ENCODE results near the gene BAX.
A peak's percentile ranks its signal among the peaks of the same experiment; 100 is the strongest.

Gene BAX

DNA sequence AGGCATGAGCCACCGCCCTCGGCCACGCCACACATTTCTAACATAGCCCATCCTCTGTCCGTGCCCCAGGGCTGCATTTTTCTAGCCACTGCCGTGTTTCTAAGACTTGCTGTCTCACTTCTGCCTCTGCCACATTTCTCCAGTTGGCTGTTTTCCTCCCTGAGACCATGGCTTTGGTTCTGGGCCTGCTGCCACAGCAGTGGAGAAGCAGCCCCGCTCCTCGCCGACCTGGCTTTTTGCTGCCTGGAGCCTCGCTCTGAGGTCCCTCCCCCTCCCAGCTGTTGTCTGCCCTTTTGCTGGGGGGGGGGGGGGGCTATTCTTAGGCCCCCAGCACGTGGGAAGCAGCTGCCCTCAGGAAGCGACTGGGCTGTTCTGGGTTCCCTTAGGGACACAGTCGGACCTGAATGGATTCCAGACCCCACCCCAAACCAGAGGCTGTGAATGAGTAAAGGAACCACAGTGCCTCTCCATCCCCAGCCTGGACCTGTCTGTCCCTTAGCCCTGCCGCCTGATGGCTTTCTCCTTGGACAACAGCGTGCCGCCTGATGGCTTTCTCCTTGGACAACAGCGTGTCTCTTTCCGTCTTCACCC lies 35.1 kb downstream of the BAX start:
- DNase-seq, result no peak
- ChIA-PET POLR2A (no interaction called here), CTCF (interaction anchor here (2.0 kb wide), 1 partner anchor 10 kb away, joined by 5 read pairs; no protein-coding TSS in a partner anchor)
- WGBS (ENCODE audit: insufficient coverage), result 98% methylated on average over 12 of the region's 17 CpGs
- H3K4me1 ChIP-seq (ENCODE audit: control extremely low read depth in 1 of 4, control insufficient read depth in 4 of 4, insufficient read depth in 4 of 4, low read length in 3 of 4), result peaks cover 4 to 27% (median 23%) of the 10 kb centered on the region in 4 experiments
- H3K27me3 ChIP-seq (replicated peaks in 2 of 5; ENCODE audit: control insufficient read depth in 4 of 5, insufficient read depth in 5 of 5, low read length in 4 of 5), result no peaks in the 10 kb centered on the region
- no peaks in the 10 kb centered on the region for H3K9me3 ChIP-seq (ENCODE audit: control extremely low read depth in 1 of 5, control insufficient read depth in 4 of 5, insufficient read depth in 2 of 5, low read depth in 1 of 5, low read length in 4 of 5)
- peaks cover 3 to 43% (median 28%) of the 10 kb centered on the region in 4 experiments for H3K36me3 ChIP-seq (ENCODE audit: control insufficient read depth in 4 of 4, insufficient read depth in 4 of 4, low read length in 3 of 4)
- no peak overlapping the region for H3K27ac ChIP-seq (ENCODE audit: insufficient read depth in 1 of 2, low read depth in 1 of 2, low read length in 2 of 2, poor library complexity in 1 of 2, severe bottlenecking in 2 of 2)
- H3K4me3 ChIP-seq (ENCODE audit: control insufficient read depth in 1 of 7, extremely low read depth in 1 of 7, insufficient read depth in 4 of 7, low read depth in 2 of 7, low read length in 6 of 7), result no peak overlapping the region

DNA sequence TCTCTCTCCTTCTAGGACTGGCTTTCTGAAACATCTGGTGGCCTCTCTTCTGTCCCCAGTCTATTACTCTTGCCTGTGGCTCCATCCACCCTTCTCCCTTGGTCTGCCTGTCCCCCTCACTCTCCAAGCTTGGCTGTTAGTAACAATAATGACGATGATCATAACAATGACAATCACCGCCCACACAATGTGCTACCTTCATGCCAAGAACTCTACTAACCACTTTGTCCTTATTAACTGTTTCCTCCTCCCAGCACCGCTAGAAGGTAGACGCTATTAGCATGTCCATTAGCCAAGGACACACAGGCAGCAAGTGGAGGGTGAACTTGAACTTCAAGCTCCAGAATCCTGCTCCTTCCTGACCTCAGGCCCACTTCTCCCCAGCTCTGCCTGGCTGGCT lies 35.7 kb downstream of the BAX start:
- H3K27ac ChIP-seq (ENCODE audit: insufficient read depth in 1 of 2, low read depth in 1 of 2, low read length in 2 of 2, poor library complexity in 1 of 2, severe bottlenecking in 2 of 2), result no peak overlapping the region
- H3K36me3 ChIP-seq (ENCODE audit: control insufficient read depth in 4 of 4, insufficient read depth in 4 of 4, low read length in 3 of 4), result peaks cover 3 to 42% (median 22%) of the 10 kb centered on the region in 4 experiments
- no peaks in the 10 kb centered on the region for H3K27me3 ChIP-seq (replicated peaks in 2 of 5; ENCODE audit: control insufficient read depth in 4 of 5, insufficient read depth in 5 of 5, low read length in 4 of 5)
- no peaks in the 10 kb centered on the region for H3K9me3 ChIP-seq (ENCODE audit: control extremely low read depth in 1 of 5, control insufficient read depth in 4 of 5, insufficient read depth in 2 of 5, low read depth in 1 of 5, low read length in 4 of 5)
- H3K4me1 ChIP-seq (ENCODE audit: control extremely low read depth in 1 of 4, control insufficient read depth in 4 of 4, insufficient read depth in 4 of 4, low read length in 3 of 4), result peaks cover 4 to 32% (median 27%) of the 10 kb centered on the region in 4 experiments
- H3K4me3 ChIP-seq (ENCODE audit: control insufficient read depth in 1 of 7, extremely low read depth in 1 of 7, insufficient read depth in 4 of 7, low read depth in 2 of 7, low read length in 6 of 7), result no peak overlapping the region
- CTCF ChIA-PET, result interaction anchor here (1.7 to 2.0 kb wide), 2 partner anchors 9 to 10 kb away, joined by 5 to 7 read pairs; no protein-coding TSS in a partner anchor
- POLR2A ChIA-PET, result no interaction called here
- WGBS (ENCODE audit: insufficient coverage), result 96% methylated on average over 4 of the region's 4 CpGs
- no peak for DNase-seq

DNA sequence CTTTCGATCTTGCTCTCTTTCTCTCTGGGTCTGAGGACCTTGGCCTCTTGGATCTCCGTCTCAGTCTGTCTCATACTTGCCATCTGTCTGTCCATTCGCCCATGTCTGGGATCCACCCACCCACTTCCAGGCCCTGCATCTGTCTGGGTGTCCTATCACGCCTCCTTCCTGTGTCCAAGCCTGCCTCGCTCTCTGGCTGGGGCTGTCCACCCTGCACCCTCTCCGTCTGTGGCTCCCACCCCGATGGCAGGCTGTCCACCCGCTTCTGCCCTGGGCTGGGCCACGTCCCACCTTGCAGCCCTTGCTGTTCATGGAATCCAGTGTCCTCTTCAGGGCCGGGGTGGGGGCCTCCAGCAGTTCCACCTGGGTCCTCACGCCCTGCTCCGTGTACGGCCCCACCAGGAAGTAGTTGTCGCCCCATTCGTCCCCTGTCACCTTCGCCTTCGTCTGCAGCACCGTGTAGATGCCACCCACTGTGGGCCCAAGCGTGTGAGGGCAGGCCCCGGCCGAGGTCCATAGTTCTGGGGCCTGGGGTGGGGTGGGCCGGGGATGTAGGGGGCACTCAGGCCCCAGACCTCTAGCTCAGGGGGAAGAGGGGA lies 36.4 kb downstream of the BAX start:
- POLR2A ChIA-PET, result no interaction called here
- peaks cover 4 to 32% (median 27%) of the 10 kb centered on the region in 4 experiments for H3K4me1 ChIP-seq (ENCODE audit: control extremely low read depth in 1 of 4, control insufficient read depth in 4 of 4, insufficient read depth in 4 of 4, low read length in 3 of 4)
- peaks cover 3 to 35% (median 15%) of the 10 kb centered on the region in 4 experiments for H3K36me3 ChIP-seq (ENCODE audit: control insufficient read depth in 4 of 4, insufficient read depth in 4 of 4, low read length in 3 of 4)
- 91% methylated on average over 22 of the region's 22 CpGs for WGBS (ENCODE audit: insufficient coverage)
- no peak for DNase-seq
- CTCF ChIA-PET, result interaction anchor here (1.7 to 2.0 kb wide), 2 partner anchors 8 to 11 kb away, joined by 5 to 7 read pairs; no protein-coding TSS in a partner anchor
- H3K4me3 ChIP-seq (ENCODE audit: control insufficient read depth in 1 of 7, extremely low read depth in 1 of 7, insufficient read depth in 4 of 7, low read depth in 2 of 7, low read length in 6 of 7), result peak overlapping the region in 1 of 7 experiments; percentile 97
- no peaks in the 10 kb centered on the region for H3K27me3 ChIP-seq (replicated peaks in 2 of 5; ENCODE audit: control insufficient read depth in 4 of 5, insufficient read depth in 5 of 5, low read length in 4 of 5)
- H3K9me3 ChIP-seq (ENCODE audit: control extremely low read depth in 1 of 5, control insufficient read depth in 4 of 5, insufficient read depth in 2 of 5, low read depth in 1 of 5, low read length in 4 of 5), result no peaks in the 10 kb centered on the region
- peak overlapping the region in 1 of 2 experiments; percentile 98 for H3K27ac ChIP-seq (ENCODE audit: insufficient read depth in 1 of 2, low read depth in 1 of 2, low read length in 2 of 2, poor library complexity in 1 of 2, severe bottlenecking in 2 of 2)

DNA sequence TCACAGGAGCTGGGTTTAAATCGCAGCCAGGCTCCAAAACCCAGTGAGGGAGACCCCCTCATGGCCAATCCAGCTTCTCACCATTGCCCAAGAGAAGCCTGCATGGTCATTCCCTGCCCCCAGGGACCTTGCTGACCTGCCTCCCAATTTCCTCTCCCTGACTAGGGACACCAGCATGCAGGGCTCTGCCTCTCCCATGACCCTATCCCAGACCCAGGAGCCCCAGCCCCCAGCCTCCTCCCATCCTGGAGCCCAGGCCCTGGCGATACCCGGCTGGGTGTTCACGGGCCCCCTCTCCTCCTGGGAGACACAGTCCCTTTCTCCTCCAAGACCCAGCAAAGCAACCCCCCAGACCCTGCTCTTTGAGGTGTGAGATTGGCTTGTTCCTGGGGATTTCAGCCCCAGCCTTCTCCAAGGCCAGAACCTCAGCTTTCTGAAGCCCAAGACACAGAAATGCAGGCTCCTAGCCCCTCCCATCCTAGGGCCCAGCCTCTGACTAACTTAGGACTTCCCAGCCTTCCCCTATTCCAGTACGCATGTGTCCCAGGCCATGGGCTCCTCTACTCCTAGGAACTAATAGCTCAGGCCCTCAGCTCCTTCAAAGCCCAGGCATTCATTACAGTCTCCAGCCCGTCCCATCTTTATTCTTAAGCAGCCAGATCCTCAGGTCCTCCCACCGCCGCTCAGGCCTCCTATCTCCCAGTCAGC lies 37.4 kb downstream of the BAX start:
- H3K4me1 ChIP-seq (ENCODE audit: control extremely low read depth in 1 of 4, control insufficient read depth in 4 of 4, insufficient read depth in 4 of 4, low read length in 3 of 4), result peaks cover 4 to 32% (median 27%) of the 10 kb centered on the region in 4 experiments
- H3K9me3 ChIP-seq (ENCODE audit: control extremely low read depth in 1 of 5, control insufficient read depth in 4 of 5, insufficient read depth in 2 of 5, low read depth in 1 of 5, low read length in 4 of 5), result no peaks in the 10 kb centered on the region
- H3K4me3 ChIP-seq (ENCODE audit: control insufficient read depth in 1 of 7, extremely low read depth in 1 of 7, insufficient read depth in 4 of 7, low read depth in 2 of 7, low read length in 6 of 7), result peak overlapping the region; percentile 72 to 97 (median 89)
- 28% methylated on average over 5 of the region's 8 CpGs for WGBS (ENCODE audit: insufficient coverage)
- ChIA-PET CTCF (interaction anchor here (0.6 to 2.5 kb wide), 8 partner anchors 8 to 210 kb away, joined by 3 to 21 read pairs (median 6); no protein-coding TSS in a partner anchor), POLR2A (interaction anchor here (0.6 to 1.9 kb wide), 3 partner anchors 16 to 287 kb away, joined by 3 to 11 read pairs (median 4); partner anchors contain the start of gene FTL)
- DNase-seq, result peak in 1 of 3 donors; percentile 17
- no peaks in the 10 kb centered on the region for H3K27me3 ChIP-seq (replicated peaks in 2 of 5; ENCODE audit: control insufficient read depth in 4 of 5, insufficient read depth in 5 of 5, low read length in 4 of 5)
- peak overlapping the region; percentile 84 to 98 for H3K27ac ChIP-seq (ENCODE audit: insufficient read depth in 1 of 2, low read depth in 1 of 2, low read length in 2 of 2, poor library complexity in 1 of 2, severe bottlenecking in 2 of 2)
- peaks cover 3 to 27% (median 12%) of the 10 kb centered on the region in 4 experiments for H3K36me3 ChIP-seq (ENCODE audit: control insufficient read depth in 4 of 4, insufficient read depth in 4 of 4, low read length in 3 of 4)

DNA sequence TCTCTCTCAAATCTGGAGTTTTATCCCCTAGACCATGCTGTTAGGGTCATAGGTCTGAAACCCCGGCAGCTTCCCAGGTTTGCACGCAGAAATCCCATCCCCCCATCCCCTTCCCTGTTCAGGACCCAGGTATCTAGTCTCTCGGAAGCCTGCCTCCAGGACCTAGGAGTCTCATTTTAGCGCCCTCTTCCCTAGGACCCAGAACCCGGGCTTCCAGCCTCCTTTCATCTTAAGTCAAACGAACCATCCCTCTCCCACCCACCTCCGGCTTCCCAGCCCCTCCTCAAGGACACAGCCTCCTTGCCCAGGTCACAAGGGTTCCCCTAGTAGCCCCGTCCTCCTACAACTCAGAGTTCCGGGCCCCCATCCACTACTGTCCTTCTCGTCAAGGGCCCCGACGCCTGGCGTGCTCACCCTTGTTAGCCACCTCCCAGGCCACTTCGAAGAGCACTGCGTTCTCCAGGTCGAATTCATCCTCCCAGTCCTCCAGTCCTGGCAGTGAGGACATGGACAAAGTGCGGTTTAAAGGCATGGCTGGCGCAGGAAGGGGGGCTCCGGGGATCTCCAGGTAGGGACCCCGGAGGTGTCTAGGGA lies 38.0 kb downstream of the BAX start:
- ChIA-PET CTCF (interaction anchor here (0.6 to 2.5 kb wide), 14 partner anchors 9 to 276 kb away, joined by 3 to 21 read pairs (median 4); no protein-coding TSS in a partner anchor), POLR2A (interaction anchor here (0.5 to 1.9 kb wide), 6 partner anchors 16 to 335 kb away, joined by 3 to 11 read pairs (median 3); partner anchors contain the start of gene FTL)
- Histone ChIP-seq H3K4me3 (ENCODE audit: control insufficient read depth in 1 of 7, extremely low read depth in 1 of 7, insufficient read depth in 4 of 7, low read depth in 2 of 7, low read length in 6 of 7) (peak overlapping the region; percentile 72 to 97 (median 89)), H3K9me3 (ENCODE audit: control extremely low read depth in 1 of 5, control insufficient read depth in 4 of 5, insufficient read depth in 2 of 5, low read depth in 1 of 5, low read length in 4 of 5) (no peaks in the 10 kb centered on the region), H3K27me3 (replicated peaks in 2 of 5; ENCODE audit: control insufficient read depth in 4 of 5, insufficient read depth in 5 of 5, low read length in 4 of 5) (no peaks in the 10 kb centered on the region), H3K4me1 (ENCODE audit: control extremely low read depth in 1 of 4, control insufficient read depth in 4 of 4, insufficient read depth in 4 of 4, low read length in 3 of 4) (peaks cover 4 to 29% (median 28%) of the 10 kb centered on the region in 4 experiments), H3K27ac (ENCODE audit: insufficient read depth in 1 of 2, low read depth in 1 of 2, low read length in 2 of 2, poor library complexity in 1 of 2, severe bottlenecking in 2 of 2) (peak overlapping the region; percentile 84 to 98), H3K36me3 (ENCODE audit: control insufficient read depth in 4 of 4, insufficient read depth in 4 of 4, low read length in 3 of 4) (peaks cover 3 to 23% (median 10%) of the 10 kb centered on the region in 4 experiments)
- no peak for DNase-seq
- 0% methylated on average over 20 of the region's 20 CpGs for WGBS (ENCODE audit: insufficient coverage)

DNA sequence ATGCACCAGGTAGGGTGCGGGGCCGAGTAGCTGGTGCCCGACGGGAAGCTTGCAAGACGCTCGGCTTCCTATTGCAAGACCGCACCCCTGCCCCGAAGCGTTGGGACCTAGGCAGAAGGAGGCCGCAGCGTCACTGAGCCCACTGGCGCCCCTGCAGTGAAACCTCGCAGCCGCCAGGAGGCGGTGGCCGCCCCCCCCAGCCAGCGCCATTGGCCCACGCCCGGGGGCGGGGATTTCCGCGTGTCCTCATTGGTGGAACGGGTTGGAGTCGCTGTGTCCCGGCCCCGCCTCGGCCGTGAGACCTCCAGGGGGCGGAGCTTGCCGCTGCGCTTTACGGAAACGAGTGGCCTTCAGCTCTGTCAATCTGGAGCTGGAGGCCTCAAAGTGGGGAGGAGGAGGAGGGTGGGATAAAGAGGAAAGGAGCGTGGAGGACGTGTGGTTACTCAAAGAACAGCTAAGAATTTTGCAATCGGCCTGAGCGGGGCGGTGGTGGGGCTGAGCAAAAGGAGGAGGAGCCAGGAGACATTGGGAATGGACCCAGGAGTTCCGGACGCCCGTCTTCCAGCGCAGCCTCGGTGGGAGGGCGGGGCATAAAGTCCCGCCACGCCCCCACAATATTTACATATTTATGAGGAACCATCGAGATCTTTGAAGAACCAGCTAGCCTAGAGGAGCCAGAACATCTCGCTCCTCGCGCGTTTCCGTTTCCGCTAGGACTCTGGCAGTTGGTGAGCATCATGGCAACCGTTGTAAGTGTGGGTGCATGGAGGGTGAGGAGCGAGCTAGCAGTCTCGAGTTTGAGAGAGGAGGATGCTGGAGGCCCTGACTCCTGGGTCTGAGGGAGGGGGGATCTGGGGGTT lies 38.7 kb downstream of the BAX start, which contains the start of the genes GYS1 and RUVBL2:
TSS of gene GYS1 (minus strand) at position 135 of the 860 bp plus-strand sequence. CDS start 197 bp downstream, outside the sequence.
TSS of gene RUVBL2 (plus strand) at position 713 of the 860 bp plus-strand sequence. CDS start at position 738, 25 bp downstream.
- H3K4me3 ChIP-seq (ENCODE audit: control insufficient read depth in 1 of 7, extremely low read depth in 1 of 7, insufficient read depth in 4 of 7, low read depth in 2 of 7, low read length in 6 of 7), result peak within 1 kb of the TSS; percentile 79 to 97 (median 92)
- H3K4me1 ChIP-seq (ENCODE audit: control extremely low read depth in 1 of 4, control insufficient read depth in 4 of 4, insufficient read depth in 4 of 4, low read length in 3 of 4), result peaks cover 4 to 29% (median 29%) of the 10 kb centered on the region in 4 experiments
- no peaks in the 10 kb centered on the region for H3K9me3 ChIP-seq (ENCODE audit: control extremely low read depth in 1 of 5, control insufficient read depth in 4 of 5, insufficient read depth in 2 of 5, low read depth in 1 of 5, low read length in 4 of 5)
- peaks cover 0 to 18% (median 8%) of the 10 kb centered on the region in 4 experiments for H3K36me3 ChIP-seq (ENCODE audit: control insufficient read depth in 4 of 4, insufficient read depth in 4 of 4, low read length in 3 of 4)
- 0% methylated on average over 50 of the region's 56 CpGs for WGBS (ENCODE audit: insufficient coverage)
- CTCF ChIA-PET, result interaction anchor here (0.6 to 2.5 kb wide), 14 partner anchors 10 to 277 kb away, joined by 3 to 21 read pairs (median 4); no protein-coding TSS in a partner anchor
- POLR2A ChIA-PET, result interaction anchor here (0.5 to 1.9 kb wide), 7 partner anchors 17 to 336 kb away, joined by 3 to 11 read pairs (median 3); partner anchors contain the start of gene FTL
- peak within 1 kb of the TSS; percentile 94 to 98 for H3K27ac ChIP-seq (ENCODE audit: insufficient read depth in 1 of 2, low read depth in 1 of 2, low read length in 2 of 2, poor library complexity in 1 of 2, severe bottlenecking in 2 of 2)
- peak; percentile 99 to 100 (median 100) for DNase-seq
- H3K27me3 ChIP-seq (replicated peaks in 2 of 5; ENCODE audit: control insufficient read depth in 4 of 5, insufficient read depth in 5 of 5, low read length in 4 of 5), result no peaks in the 10 kb centered on the region

Measured in common myeloid progenitor, CD34-positive (primary cell).